ENCODE measurements around the gene STRN. TPM values are rescaled to one million over a fixed set of nuclear protein-coding genes. Genes with fewer than 3 reads are reported as not detected.
"Not testable (repeated sequence)": the region's sequence is repeated elsewhere in the genome, so short reads cannot be mapped to it uniquely, and the experiment has no call there.

The STRN gene
- polyA plus RNA-seq, 3 donors = 2.7 to 7.4 (median 5.6) TPM

GRCh38 chr2:36869606-36870005 is 96.7 kb downstream of the STRN start:
- no peak overlapping the region for H3K27ac ChIP-seq (ENCODE audit: low read depth, low read length)
- 64 to 80% (median 65%) methylated on average over 3 of the region's 3 CpGs for WGBS, 3 donors

GRCh38 chr2:36861896-36862295 is 104.4 kb downstream of the STRN start:
- H3K27ac ChIP-seq (ENCODE audit: low read depth, low read length) = no peak overlapping the region
- 97 to 99% (median 98%) methylated on average over 2 of the region's 2 CpGs for WGBS, 3 donors

- no peak overlapping the region for H3K27ac ChIP-seq (ENCODE audit: low read depth, low read length)
- 92 to 94% (median 93%) methylated on average over 1 of the region's 1 CpG for WGBS, 3 donors
Observed at GRCh38 chr2:36859366-36859792, 107.0 kb downstream of the STRN start.

- H3K27ac ChIP-seq (ENCODE audit: low read depth, low read length) = no peak overlapping the region
Observed at GRCh38 chr2:36858551-36859365, 107.6 kb downstream of the STRN start.

GRCh38 chr2:36857713-36858112 is 108.6 kb downstream of the STRN start:
- WGBS, 3 donors = 85 to 92% (median 89%) methylated on average over 5 of the region's 5 CpGs
- H3K27ac ChIP-seq (ENCODE audit: low read depth, low read length) = no peak overlapping the region

GRCh38 chr2:36855429-36855828 is 110.9 kb downstream of the STRN start:
- 96 to 99% (median 98%) methylated on average over 2 of the region's 2 CpGs for WGBS, 3 donors
- no peak overlapping the region for H3K27ac ChIP-seq (ENCODE audit: low read depth, low read length)

- H3K27ac ChIP-seq (ENCODE audit: low read depth, low read length) = no peak overlapping the region
- WGBS, 3 donors = 76 to 80% (median 79%) methylated on average over 2 of the region's 2 CpGs
Observed at GRCh38 chr2:36854241-36854640, 112.1 kb downstream of the STRN start.

- WGBS, 3 donors = 96 to 97% (median 96%) methylated on average over 8 of the region's 8 CpGs
- no peak overlapping the region for H3K27ac ChIP-seq (ENCODE audit: low read depth, low read length)
Observed at GRCh38 chr2:36849265-36849664, 117.1 kb downstream of the STRN start.

- H3K27ac ChIP-seq (ENCODE audit: low read depth, low read length) = no peak overlapping the region
Observed at GRCh38 chr2:36843838-36844237, 122.5 kb downstream of the STRN start.

- WGBS, 3 donors = 72 to 82% (median 73%) methylated on average over 4 of the region's 4 CpGs
- no peak overlapping the region for H3K27ac ChIP-seq (ENCODE audit: low read depth, low read length)
Observed at GRCh38 chr2:36839976-36840617, 126.2 kb downstream of the STRN start.

GRCh38 chr2:36834731-36835524 is 131.4 kb downstream of the STRN start:
- no peak overlapping the region for H3K27ac ChIP-seq (ENCODE audit: low read depth, low read length)
- 47 to 55% (median 52%) methylated on average over 5 of the region's 5 CpGs for WGBS, 3 donors

- WGBS, 3 donors = 85 to 97% (median 93%) methylated on average over 2 of the region's 2 CpGs
- no peak overlapping the region for H3K27ac ChIP-seq (ENCODE audit: low read depth, low read length)
Observed at GRCh38 chr2:36834203-36834602, 132.1 kb downstream of the STRN start.

- H3K27ac ChIP-seq (ENCODE audit: low read depth, low read length) = no peak overlapping the region
- WGBS, 3 donors = 52 to 75% (median 65%) methylated on average over 1 of the region's 1 CpG
Observed at GRCh38 chr2:36831185-36831584, 135.2 kb downstream of the STRN start.

GRCh38 chr2:36824683-36825082 is 141.7 kb downstream of the STRN start:
- 67 to 72% (median 70%) methylated on average over 2 of the region's 2 CpGs for WGBS, 3 donors
- H3K27ac ChIP-seq (ENCODE audit: low read depth, low read length) = not testable (repeated sequence)

- 74 to 84% (median 77%) methylated on average over 7 of the region's 7 CpGs for WGBS, 3 donors
- H3K27ac ChIP-seq (ENCODE audit: low read depth, low read length) = no peak overlapping the region
Observed at GRCh38 chr2:36824273-36824672, 142.1 kb downstream of the STRN start.

- H3K27ac ChIP-seq (ENCODE audit: low read depth, low read length) = no peak overlapping the region
- WGBS, 3 donors = 89 to 91% (median 90%) methylated on average over 10 of the region's 10 CpGs
Observed at GRCh38 chr2:36823862-36824261, 142.5 kb downstream of the STRN start.

GRCh38 chr2:36820942-36821605 is 145.3 kb downstream of the STRN start:
- 66 to 82% (median 80%) methylated on average over 7 of the region's 7 CpGs for WGBS, 3 donors
- no peak overlapping the region for H3K27ac ChIP-seq (ENCODE audit: low read depth, low read length)

GRCh38 chr2:36819095-36819711 is 147.1 kb downstream of the STRN start:
- H3K27ac ChIP-seq (ENCODE audit: low read depth, low read length) = no peak overlapping the region
- WGBS, 3 donors = 90 to 92% (median 90%) methylated on average over 4 of the region's 4 CpGs

All from adipose tissue (tissue), 3 donors.